ENCODE results near the gene STARD3NL.
A peak's percentile ranks its signal among the peaks of the same experiment; 100 is the strongest.
"Not testable (repeated sequence)": the region's sequence is repeated elsewhere in the genome, so short reads cannot be mapped to it uniquely, and the experiment has no call there.

Gene STARD3NL, protein sequence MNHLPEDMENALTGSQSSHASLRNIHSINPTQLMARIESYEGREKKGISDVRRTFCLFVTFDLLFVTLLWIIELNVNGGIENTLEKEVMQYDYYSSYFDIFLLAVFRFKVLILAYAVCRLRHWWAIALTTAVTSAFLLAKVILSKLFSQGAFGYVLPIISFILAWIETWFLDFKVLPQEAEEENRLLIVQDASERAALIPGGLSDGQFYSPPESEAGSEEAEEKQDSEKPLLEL

DNA sequence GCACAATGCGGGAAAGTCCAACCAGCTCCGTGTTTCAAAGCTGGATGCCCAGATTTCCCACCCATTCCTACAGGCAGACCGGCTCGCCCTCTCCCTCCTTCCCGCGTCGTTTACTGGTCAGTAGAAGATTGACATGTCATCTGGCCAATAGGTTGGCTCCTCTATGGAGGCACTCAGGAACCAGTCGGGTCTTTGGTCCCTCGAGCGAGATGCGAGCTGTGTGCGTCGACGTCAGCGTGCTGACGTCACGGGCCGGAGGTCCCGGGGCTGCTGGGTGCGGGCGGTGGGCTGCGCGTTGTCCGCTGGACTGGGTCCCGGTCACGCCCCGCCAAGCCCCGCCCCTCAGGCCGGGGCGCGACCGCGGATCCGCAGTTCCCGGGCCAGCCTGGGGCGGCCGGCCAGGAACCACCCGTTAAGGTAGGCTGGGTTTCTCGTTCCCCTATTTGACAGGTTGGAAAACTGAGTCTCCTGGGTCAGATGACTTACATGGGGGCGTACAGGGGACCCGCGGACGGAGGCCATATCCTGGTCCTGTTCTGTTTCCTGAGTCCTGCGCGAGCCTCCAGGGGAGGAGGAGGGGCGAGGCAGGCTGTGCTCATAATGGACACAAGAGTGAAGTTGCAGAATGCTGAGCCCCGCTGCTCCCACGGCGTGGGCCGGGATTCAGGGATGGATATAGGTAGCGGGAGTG, at the start of gene STARD3NL:
Gene STARD3NL, plus strand, starts transcription at position 242 of the 691 bp plus-strand sequence. CDS start 29,260 bp downstream, outside the sequence.
- DNase-seq = peak; percentile 91

DNA sequence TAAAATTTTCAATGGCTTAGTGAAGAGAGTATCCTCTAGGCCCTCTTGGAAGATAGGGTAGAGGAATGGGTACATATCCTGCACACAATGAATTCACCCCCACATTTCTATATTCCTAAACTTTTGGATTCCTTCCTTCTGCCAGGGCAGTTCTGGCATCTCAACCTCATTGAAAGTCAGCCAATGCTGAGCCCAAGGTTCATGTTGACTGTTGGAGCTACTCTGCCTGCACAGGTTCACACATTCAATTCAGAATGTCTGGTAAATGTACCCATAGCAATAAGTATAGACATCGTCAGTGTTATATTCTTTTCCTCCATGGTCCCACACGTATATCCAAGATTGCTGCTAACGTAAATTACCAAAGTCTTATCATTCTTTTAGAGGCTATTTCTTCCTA, 48.9 kb upstream of the STARD3NL start:
- DNase-seq = no peak

GRCh38 chr7:38129579-38129978, 48.5 kb upstream of the STARD3NL start:
- no peak for DNase-seq

- DNase-seq = no peak
Observed at GRCh38 chr7:38138171-38138570, 39.9 kb upstream of the STARD3NL start.

- no peak for DNase-seq
Observed at GRCh38 chr7:38141187-38141586, 36.9 kb upstream of the STARD3NL start.

DNA sequence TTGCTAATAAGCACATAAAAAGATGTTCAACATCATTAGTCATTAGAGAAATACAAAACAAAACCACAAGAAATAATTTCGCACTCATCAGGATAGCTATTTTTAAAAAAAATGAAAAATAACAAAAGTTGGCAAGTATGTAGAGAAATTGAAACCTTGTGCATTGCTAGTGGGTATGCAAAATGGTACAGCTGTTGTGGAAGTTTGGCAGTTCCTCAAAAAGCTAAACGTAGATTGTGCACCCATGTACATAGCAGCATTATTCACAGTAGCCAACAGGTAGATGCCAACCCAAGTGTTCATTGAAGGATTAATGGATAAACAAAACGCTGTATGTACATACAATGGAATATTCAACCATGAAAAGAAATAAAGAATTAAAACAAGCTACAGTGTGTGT, 35.3 kb upstream of the STARD3NL start:
- no peak for DNase-seq

DNA sequence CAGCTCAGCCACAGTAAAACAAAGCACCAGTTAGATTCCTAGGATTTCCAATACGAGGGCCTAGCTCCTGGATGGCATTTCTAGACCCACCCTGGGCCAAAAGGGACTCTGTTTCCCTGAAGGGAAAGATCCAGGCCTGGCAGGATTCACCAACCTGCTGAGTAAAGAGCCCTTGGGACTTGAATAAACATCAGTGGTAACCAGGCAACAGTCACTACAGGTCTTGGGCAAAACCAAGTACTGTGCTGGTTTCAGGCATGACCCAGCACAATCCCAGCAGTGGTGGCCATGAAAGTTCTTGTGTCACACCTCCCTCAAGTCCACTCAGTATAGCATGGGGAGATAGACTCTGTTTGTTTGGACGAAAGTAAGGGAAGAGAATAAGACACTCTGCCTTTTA, 31.0 kb upstream of the STARD3NL start:
- no peak for DNase-seq

DNA sequence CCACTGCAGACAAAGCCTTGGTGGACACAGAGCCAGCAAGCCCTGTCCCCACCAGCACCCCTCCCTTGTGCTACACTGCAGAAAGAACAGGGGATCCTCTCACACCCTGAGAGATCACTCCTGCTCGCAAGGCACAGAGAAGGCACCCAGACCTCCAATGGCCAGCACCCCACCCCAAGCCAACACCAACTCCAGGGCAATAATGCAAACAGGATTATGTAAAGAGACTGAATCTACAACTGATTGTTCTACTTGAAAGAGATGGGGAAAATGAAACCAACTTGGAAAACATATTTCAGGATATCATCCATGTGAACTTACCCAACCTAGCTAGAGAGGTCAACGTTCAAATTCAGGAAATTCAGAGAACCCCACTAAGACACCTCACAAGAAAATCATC, 26.5 kb upstream of the STARD3NL start:
- DNase-seq = no peak

GRCh38 chr7:38153515-38153914, 24.5 kb upstream of the STARD3NL start:
- DNase-seq = no peak

DNA sequence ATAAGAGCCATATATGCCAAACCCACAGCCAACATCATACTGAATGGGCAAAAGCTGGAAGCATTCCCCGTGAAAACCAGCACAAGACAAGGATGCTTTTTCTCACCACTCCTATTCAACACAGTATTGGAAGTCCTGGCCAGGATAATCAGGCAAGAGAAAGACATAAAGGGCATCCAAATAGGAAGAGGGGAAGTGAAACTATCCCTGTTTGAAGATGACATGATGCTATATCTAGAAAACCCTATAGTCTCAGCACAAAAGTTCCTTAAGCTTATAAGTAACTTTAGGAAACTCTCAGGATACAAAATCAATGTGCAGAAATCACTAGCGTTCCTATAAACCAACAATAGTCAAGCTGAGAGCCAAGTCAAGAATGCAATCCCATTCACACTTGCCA, 23.8 kb upstream of the STARD3NL start:
- DNase-seq = no peak

- DNase-seq = no peak
Observed at GRCh38 chr7:38160003-38160571, 18.0 kb upstream of the STARD3NL start.

- DNase-seq = no peak
Observed at GRCh38 chr7:38162036-38162435, 16.0 kb upstream of the STARD3NL start.

DNA sequence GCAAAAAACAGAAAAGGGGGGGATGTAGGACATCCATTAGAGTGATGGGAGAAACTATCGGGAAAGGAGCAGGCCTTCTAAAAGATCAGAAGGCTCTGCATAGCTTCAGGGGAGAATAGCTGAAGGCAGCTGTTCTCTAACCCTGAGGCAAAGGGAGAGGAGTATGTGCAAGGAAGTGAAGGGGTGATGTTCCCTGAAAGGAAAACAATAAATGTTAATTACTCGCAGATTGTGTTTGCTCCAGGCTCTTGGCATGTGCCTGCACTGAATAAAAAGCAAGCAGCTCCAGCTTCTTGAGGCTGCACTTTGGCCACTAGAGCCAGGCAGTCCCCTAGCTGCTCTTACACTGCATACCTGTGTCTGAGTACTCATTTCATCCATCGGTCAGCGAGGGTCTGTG, 14.4 kb upstream of the STARD3NL start:
- no peak for DNase-seq

DNA sequence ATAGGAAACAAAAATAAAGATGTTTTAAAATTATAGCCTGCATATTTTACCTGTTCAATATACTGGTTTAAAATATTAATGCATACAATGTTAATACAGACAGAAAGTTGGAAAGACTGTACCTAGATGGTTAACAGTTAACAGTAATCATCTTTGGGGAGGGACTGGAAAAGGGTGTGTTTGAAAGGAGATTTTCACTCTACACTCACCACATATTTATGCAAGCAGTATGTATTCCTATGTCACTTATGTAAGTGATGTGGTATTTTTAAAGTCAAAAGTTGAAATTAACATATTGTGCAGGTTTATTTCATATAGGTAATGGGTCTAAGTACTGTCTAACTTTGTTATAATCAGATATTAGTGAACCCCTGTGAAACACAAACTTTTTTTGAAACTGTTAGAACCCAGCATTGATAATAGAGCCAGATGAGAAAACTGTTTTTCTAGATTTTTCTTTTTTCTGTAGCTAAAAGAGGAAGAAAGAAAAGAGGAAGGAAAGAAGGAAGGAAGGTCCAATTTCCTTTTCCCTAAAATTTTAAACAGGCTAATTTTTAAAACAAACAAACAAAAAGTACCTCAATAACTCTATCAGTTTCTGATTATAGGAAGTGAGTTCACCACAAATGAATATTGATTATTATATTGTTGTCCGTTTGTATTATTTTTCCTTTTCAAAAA, 9.0 kb upstream of the STARD3NL start:
- DNase-seq = no peak

GRCh38 chr7:38169847-38170246, 8.2 kb upstream of the STARD3NL start:
- DNase-seq = no peak

DNA sequence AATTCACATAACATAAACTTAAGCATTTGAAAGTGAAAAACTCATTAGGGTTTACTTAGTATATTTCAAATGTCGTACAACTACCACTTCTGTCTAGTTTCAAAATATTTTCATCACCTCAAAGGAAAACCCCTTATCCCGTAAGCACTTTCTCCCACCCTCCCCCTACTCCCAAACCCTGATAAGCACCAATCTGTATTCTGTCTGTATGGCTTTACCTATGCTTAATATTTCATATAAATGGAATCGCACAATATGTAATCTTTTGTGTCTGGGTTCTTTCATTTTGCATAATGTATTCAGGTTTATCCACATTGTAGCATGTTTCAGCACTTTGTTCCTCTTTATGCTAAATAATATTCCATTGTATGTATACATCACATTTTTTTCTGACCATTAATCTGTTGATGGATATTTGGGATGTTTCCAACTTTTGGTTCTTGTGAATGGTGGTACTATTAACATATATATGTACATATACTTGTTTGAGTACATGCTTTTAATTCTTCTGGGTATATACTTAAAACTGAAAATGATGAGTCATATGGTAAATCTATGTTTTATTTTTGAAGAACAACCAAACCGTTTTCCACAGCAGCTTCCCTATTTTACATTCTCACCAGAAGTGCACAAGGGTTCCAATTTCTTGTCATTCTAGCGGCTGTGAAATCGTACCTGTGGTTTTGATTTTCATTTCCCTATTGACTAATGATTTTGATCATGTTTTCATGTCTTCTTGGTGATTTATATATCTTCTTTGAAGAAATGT, 6.2 kb upstream of the STARD3NL start:
- DNase-seq = no peak

- not testable (repeated sequence) for DNase-seq
Observed at GRCh38 chr7:38175547-38175946, 2.5 kb upstream of the STARD3NL start.

DNA sequence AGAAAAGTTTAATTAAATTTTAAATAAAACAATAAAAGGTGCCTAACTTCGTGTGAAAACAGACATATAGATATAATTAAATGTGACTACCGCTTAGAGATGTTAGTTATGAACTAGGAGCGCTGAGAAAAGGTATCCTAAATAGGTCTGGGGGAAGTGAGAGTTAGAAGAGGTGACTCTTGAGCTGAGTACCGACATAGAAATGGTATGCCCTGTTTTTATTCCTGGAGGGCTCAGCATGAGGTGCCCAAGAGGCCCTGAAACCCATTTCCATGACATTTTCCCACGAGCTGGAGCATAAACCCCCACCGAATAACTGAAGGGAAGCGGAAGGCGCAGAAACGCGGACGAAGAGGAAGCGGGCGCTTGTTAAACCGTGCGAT, 433 bp upstream of the STARD3NL start:
- DNase-seq = no peak

GRCh38 chr7:38178695-38179344, 775 bp downstream of the STARD3NL start:
- DNase-seq = no peak

DNA sequence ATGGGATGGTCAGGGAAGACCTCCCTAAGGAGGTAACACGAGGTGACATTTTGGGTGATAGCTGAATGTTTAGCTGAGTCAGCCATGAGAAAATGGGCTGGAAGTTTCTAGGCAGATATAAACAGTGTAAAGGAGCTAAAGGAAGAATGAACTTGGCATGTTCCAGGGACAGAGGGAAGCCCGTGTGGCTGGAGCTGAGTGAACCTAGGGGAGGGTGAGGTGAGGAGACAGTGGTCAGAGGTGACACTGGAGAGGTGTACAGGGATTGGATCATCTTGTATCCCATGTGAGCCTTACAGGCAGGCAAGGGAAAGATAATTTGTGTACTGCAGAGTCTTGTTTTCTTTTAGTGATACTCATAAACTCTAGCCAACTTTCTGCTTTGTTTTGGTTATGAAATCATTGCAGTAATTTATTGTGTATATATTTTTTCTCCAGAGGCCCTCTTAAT, 1.8 kb downstream of the STARD3NL start:
- no peak for DNase-seq

DNA sequence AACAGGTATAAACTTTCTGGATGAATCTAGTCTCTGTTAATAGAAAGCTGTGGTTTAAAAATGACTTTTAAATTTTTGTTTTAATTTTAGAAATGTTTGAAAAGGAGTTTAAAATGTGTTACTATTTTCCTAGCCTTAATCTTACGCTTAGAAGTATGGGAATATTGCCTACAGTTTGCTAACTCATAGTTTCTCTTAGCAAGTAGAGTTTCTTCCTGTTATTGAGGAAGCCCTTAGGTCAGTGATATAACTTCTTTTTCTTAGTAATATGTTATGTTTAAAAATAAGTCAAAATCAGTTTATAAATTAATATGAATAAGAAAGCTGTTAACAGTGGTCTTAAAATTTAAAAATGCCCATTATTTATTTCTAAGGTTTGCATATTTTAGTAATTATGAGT, 3.1 kb downstream of the STARD3NL start:
- no peak for DNase-seq

GRCh38 chr7:38182450-38182849, 4.4 kb downstream of the STARD3NL start:
- no peak for DNase-seq

All from stimulated activated CD4-positive, alpha-beta T cell treated with anti-CD3 and anti-CD28 coated beads, Interleukin-1b, Interleukin-23, amount 100 ng/mL, for 48 hours (primary cell).